ENCODE results near the gene MARCHF11.
A peak's percentile ranks its signal among the peaks of the same experiment; 100 is the strongest.

MARCHF11 gene

GRCh38 chr5:16169550-16169949 lies 10.0 kb downstream of the MARCHF11 start:
- H3K4me3 ChIP-seq (replicated peaks in 1 of 2; ENCODE audit: low read depth in 2 of 2, low read length in 2 of 2): no peak overlapping the region
- no peak for DNase-seq (ENCODE audit: low read depth in 2 of 2)
- TF ChIP-seq CTCF (IDR thresholded peaks at IDR 0.05; ENCODE audit: low read depth, low read length): no peak

GRCh38 chr5:16160706-16161105 lies 18.9 kb downstream of the MARCHF11 start:
- peak; percentile 78 to 79 for DNase-seq (ENCODE audit: low read depth in 2 of 2)
- TF ChIP-seq CTCF (IDR thresholded peaks at IDR 0.05; ENCODE audit: low read depth, low read length): peak; percentile 73
- no peak overlapping the region for H3K4me3 ChIP-seq (replicated peaks in 1 of 2; ENCODE audit: low read depth in 2 of 2, low read length in 2 of 2)

GRCh38 chr5:16159636-16160035 lies 20.0 kb downstream of the MARCHF11 start:
- TF ChIP-seq CTCF (IDR thresholded peaks at IDR 0.05; ENCODE audit: low read depth, low read length): no peak
- DNase-seq (ENCODE audit: low read depth in 2 of 2): no peak
- no peak overlapping the region for H3K4me3 ChIP-seq (replicated peaks in 1 of 2; ENCODE audit: low read depth in 2 of 2, low read length in 2 of 2)

- DNase-seq (ENCODE audit: low read depth in 2 of 2): no peak
- no peak for TF ChIP-seq CTCF (IDR thresholded peaks at IDR 0.05; ENCODE audit: low read depth, low read length)
- H3K4me3 ChIP-seq (replicated peaks in 1 of 2; ENCODE audit: low read depth in 2 of 2, low read length in 2 of 2): no peak overlapping the region
Measured at GRCh38 chr5:16156152-16156551, 23.4 kb downstream of the MARCHF11 start.

GRCh38 chr5:16152601-16153568 lies 26.7 kb downstream of the MARCHF11 start:
- no peak for TF ChIP-seq CTCF (IDR thresholded peaks at IDR 0.05; ENCODE audit: low read depth, low read length)
- no peak for DNase-seq (ENCODE audit: low read depth in 2 of 2)
- no peak overlapping the region for H3K4me3 ChIP-seq (replicated peaks in 1 of 2; ENCODE audit: low read depth in 2 of 2, low read length in 2 of 2)

- H3K4me3 ChIP-seq (replicated peaks in 1 of 2; ENCODE audit: low read depth in 2 of 2, low read length in 2 of 2): no peak overlapping the region
- TF ChIP-seq CTCF (IDR thresholded peaks at IDR 0.05; ENCODE audit: low read depth, low read length): no peak
- no peak for DNase-seq (ENCODE audit: low read depth in 2 of 2)
Measured at GRCh38 chr5:16149621-16150020, 30.0 kb downstream of the MARCHF11 start.
